GM18526 (cell line): Measurements from ENCODE around the gene MRPL53.

ENCODE experiments used
- POLR2A ChIP-seq: IDR thresholded peaks from 3 replicates; pipeline ENCODE4 v1.6.1; 2011; ENCODE audit not compliant: insufficient read length; ENCODE audit errors: extremely low read depth

MRPL53 gene

GRCh38 chr2:74427551-74427950 is 44.9 kb downstream of the MRPL53 start:
- no peak for TF ChIP-seq POLR2A

- no peak for TF ChIP-seq POLR2A
These were observed 46.2 kb downstream of the MRPL53 start for GRCh38 chr2:74426181-74426758.

- TF ChIP-seq POLR2A = no peak
These were observed 47.0 kb downstream of the MRPL53 start for GRCh38 chr2:74425523-74425922.

GRCh38 chr2:74424995-74425406 is 47.5 kb downstream of the MRPL53 start:
- TF ChIP-seq POLR2A = no peak

- TF ChIP-seq POLR2A = no peak
These were observed 48.1 kb downstream of the MRPL53 start for GRCh38 chr2:74424139-74424992.

- no peak for TF ChIP-seq POLR2A
These were observed 49.0 kb downstream of the MRPL53 start for GRCh38 chr2:74423231-74424095.
